Retina (tissue), 1 donor: ENCODE measurements around the gene GLRX3.
"Not testable (repeated sequence)": the region's sequence is repeated elsewhere in the genome, so short reads cannot be mapped to it uniquely, and the experiment has no call there.

ENCODE experiments used
- DNase-seq: peaks from one replicate; pipeline ENCODE4 v3.0.0-alpha.2; 2016

Gene GLRX3

DNA sequence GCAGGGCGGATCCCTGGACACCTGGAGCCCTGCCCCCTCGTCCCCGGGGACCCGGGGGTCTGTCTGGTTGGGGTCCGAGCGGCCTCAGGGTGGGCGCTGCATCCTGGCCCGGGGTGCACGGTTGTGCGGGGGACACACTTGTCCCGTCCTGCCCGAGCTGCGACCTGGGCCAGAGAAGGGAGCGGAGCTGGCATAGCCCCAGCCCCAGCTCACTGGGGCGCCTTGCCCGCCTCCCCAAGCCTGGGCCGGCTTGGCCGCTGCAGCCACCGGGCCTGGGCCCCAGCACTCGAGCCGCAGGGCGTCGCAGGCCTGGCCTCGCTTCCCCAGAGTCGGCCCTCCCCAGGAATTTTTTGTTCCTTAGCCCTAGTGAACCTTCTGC lies 54.5 kb downstream of the GLRX3 start:
- DNase-seq = no peak

DNA sequence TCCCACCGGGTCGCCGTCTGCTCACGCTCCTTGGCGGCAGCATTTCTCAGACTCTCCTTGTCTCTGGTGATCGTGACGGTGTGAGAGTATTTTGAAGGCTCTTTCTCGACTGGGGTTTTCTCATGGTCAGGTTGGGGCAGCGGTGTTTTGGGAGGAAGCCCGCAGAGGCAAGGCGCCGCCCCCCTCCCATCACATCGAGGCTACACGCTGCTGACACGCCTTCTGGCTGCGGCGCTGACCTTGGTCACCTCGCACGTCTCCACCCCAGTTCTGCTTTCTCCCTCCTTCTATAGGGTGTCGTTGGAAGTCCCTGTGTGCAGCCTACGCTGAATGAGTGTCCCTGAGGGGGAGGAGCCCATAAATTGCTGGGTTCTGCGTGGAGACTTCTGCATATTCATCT lies 55.2 kb downstream of the GLRX3 start:
- no peak for DNase-seq

GRCh38 chr10:130192276-130192848 lies 56.2 kb downstream of the GLRX3 start:
- DNase-seq = no peak

GRCh38 chr10:130193033-130193432 lies 56.8 kb downstream of the GLRX3 start:
- no peak for DNase-seq

DNA sequence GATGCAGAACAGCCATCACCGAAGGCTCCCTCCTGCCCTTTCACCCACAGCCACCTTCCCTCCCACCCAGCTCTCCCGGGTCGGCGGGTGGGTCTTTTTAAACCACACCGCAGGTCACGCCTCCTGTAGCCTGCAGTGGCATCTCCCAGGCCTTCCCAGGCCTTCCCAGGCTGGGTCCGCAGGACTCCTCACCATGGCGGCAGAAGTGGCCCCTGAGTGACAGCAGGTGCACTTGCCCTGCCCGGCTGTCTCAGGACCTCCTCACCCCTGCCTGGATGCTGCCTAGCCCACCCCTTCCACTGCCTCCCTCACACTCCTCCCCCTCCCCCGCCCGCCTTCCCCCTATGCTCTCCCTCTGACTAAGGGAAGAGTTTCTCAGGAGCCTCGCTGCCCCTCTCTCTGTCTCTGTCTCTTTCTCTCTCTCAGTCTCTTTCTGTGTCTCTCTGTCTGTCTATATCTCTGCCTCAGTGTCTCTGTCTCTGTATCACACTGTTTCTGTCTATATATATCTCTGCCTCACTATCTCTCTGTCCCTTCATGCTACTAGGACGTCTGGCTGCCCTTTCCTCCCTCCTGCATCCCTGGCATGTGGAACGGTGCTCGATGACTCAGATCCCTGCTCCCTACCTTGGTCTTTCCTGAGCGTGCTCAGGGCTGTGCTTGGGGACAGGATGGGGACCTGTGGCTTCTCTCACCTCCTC lies 57.5 kb downstream of the GLRX3 start:
- no peak for DNase-seq

DNA sequence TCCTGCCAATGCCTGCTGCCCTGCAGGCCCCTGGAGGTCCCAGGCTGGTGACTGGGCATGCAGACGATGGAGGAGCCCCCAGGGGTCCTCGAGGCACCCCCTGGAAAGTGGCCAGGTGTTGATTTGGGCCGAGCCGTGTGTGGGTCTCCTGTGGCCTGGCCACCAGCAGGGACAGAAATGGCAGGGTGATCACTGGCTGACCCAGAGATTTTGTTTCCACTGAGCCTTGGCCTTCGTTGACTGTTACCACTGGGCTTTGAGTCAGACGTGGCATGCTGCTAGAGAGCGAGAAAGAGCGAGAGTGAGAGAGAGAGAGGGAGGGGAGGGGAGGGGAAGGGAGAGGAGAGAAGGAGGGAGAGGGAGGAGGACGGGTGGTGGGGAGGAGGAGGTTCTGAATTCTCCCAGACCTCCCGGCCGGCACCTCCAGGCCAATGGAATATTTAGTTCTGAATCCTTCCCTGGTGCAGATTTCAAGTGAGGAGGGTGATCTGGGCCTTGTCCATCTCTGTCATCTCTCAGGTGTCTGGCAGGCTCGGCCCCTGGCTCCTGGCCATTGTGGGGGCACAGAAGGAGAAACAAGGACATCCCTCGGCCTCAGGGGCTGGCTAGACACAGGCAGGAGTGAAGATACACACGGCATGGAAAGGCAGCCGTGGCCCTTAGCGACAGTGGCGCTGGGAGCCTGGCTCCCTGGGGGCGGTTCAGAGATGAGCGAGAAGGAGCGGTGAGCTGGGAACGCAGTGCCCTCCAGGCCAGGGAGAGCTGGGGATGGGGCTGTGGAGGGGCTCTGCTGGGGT lies 58.2 kb downstream of the GLRX3 start:
- DNase-seq = no peak

- DNase-seq = no peak
These were observed 58.9 kb downstream of the GLRX3 start for GRCh38 chr10:130194991-130195645.

DNA sequence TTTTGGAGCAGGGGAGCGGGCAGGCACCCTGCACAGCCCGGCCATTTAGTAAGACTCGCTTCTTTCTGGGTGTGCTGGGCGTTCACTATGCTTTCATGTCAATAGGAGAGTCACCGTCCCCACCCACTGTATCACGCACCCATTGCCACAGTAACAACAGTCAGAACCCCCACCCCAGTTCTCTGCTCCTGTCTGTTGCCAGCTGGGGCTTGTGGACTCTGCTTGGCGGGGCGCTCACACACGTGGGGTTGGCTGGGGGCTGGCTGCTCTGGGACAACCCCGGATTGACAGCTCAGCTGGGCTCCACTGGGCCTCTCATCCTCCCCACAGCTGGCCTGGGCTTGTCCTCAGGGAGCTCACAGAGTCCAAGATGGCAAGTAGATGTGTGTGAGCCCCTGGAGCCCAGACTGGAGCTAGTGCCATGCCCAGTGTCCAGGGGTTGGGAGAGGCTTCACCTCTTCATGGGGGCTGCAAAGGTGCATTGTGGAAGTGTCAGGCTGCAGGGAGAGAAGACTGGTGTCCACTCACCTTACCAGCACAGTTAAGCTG lies 59.6 kb downstream of the GLRX3 start:
- DNase-seq = no peak

DNA sequence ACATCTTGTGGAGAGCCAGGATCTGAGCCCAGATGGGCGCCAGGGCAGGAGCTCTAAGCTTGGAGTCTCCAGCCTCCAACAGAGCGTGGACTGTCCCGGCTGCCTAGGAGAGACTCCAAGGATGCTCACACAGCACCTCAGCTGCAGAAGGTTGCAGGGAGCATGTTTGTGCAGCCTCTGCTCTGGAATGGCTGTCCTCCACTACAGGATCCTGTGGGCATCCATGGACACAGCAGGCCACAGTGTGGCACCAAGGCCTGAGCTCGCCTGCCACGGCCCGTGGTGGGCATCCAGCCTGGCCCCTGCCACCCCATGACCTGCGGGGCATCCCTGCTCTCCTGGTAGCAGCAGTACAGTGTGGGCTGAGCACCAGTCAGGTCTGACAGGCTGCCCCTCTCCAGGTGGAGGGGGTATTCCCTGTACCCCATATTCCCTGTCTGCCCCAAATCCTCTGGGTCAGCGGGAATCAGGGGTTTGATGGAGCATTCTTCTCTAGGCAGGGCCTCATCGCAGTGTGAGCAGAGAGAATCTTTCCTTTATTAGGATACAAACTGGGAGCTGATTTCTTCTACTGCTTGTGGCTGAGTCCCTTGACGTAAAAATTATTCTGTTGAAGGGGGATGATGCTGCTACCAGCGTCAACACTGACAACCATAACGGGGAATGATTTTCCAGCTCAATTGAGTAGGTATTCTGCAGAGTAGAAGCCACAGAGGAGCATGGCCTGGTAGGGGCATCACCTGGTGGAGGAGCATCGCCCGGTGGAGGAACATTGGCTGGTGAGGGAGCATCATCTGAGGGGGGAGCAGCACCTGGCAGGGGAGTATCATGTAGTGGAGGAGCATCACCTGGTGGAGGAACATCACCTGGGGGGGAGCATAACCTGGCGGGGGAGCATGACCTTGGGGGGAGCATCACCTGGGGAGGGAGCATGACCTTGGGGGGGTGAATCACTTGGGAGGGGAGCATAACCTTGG lies 60.6 kb downstream of the GLRX3 start:
- DNase-seq = no peak

GRCh38 chr10:130198651-130199050 lies 62.5 kb downstream of the GLRX3 start:
- no peak for DNase-seq

GRCh38 chr10:130200179-130201042 lies 64.2 kb downstream of the GLRX3 start:
- no peak for DNase-seq

DNA sequence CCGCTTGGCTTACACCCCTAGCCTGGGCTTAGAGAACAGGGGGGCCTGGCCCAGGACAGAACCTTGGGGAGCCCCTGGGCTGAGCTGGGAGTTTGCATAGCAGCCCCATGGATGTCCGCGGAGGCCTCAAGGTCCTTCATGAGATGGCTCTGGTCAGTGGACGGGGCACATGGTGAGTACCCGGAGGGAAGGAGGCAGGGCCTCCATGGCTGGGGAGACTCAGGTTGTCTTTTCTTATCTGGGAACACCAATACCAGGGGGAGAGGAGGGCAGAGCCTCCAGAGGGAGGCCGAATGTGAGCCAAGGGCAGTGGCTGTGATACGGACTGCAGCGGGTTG lies 64.8 kb downstream of the GLRX3 start:
- DNase-seq = no peak

- not testable (repeated sequence) for DNase-seq
These were observed 66.0 kb downstream of the GLRX3 start for GRCh38 chr10:130202150-130202549.

GRCh38 chr10:130202984-130203621 lies 66.9 kb downstream of the GLRX3 start:
- no peak for DNase-seq

DNA sequence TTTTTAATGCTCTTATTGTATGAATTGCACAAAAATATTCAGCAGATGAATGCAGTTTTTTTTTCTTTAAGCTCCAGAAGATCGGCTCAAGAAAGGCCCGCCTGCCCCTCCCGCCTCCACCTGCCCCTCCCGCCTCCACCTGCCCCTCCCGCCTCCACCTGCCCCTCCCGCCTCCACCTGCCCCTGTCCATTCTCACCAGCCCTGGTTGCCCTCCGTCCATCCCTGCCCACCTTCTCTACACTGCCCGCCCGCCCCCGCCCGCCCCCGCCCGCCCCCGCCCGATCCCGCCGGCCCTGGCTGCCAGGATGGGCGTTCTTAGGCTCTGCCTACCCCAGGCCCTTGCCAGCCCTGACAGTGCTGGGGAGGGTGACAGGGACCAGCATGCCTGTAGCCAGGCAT lies 67.4 kb downstream of the GLRX3 start:
- DNase-seq = no peak

GRCh38 chr10:130206216-130206737 lies 70.1 kb downstream of the GLRX3 start:
- DNase-seq = no peak

DNA sequence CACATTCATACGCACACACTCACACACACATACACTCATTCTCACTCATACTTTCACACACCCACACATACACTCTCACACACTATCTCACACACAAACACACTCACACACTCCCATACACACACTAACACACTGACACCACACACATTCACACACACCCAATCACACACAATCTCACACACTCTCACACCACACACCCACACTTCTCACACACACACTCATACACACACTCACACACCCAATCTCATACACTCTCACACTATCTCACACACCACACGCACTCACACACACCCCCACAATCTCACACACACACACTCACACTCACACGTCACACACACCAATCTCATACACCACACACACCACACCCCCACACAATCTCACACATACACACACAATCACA lies 71.0 kb downstream of the GLRX3 start:
- no peak for DNase-seq

- no peak for DNase-seq
These were observed 72.6 kb downstream of the GLRX3 start for GRCh38 chr10:130208807-130209206.

DNA sequence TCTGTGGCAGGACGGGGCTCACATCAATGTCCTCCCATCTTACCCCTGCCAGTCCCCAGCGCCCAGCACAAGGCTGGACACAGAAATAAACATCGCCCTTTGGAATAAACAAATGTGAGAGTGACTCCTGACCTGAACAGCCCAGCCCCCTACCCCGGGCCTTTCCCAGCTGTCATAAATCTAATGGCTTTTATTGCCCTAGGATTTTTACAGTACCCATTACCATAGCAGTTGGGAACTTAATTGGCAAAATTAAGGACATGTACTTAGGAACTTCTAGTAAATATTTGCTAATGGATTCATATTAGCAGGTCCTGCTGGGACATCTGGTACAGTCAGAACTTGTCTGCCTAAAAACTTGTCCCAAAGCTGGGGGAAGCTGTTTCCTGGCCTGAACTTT lies 76.6 kb downstream of the GLRX3 start:
- no peak for DNase-seq

DNA sequence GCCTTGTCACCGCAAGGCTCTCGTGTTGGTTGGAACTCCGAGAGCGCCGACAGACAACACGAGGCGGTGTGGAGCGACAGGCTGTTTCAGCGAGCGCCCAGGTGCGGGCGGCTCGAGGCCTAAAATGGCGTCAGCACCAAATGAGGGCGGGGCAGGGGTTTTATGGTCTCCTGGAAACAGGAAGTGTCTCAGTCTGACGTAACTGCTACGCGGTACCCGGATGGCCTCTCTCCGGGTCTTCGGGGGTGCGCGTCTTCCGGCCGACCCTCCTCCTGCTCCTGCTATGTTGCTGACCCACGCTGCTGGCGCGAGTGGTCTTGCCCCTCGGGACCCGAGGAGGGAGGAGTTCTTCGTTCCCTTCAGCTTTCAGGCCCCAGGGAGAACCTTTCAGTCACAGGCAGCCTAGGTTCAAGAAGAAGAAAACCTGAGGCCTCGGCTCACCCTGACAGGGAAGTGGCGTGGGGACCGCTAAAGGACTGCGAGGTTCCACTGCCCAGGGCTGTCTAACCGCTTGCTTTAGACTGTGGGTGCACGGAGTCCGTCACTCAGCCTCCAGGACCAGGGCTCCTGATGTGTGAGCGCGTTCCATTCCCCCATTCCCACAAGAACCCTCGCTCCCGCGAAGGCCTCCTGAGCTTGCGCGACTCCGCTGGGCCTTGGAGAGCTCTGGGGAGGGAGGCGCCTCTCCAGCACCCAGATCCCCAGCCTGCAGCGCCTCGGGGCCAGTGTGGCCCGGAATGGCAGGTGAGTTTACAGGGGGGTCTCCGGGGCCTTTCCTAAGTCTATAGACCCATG lies 77.3 kb downstream of the GLRX3 start:
- DNase-seq = no peak
